Panc1 (cell line): Measurements from ENCODE around the gene JADE1. TPM values are rescaled to one million over a fixed set of nuclear protein-coding genes. Genes with fewer than 3 reads are reported as not detected.

ENCODE experiments used
- ATAC-seq: fragments of 200-7000 bp; cut with Tn5 transposase; 2 replicates; pipeline ENCODE4 v1.9.1; 2020; ENCODE audit warnings: mild to moderate bottlenecking, moderate library complexity
- BruUV-seq: library from RNA; stranded (reverse); fragments of 400-500 nt; replicated peaks from 2 replicates; lab custom pipeline; 2021; lab: Mats Ljungman, UMichigan
- CTCF ChIA-PET: fragments of 300-600 bp; sonication (Branson Sonifier 250); formaldehyde crosslinking; loops from one replicate; lab custom pipeline; 2022; ENCODE audit warnings: antibody characterized with exemption; lab: Charles Lee
- POLR2A ChIA-PET: fragments of 300-600 bp; sonication (Branson Sonifier 250); formaldehyde crosslinking; loops from one replicate; lab custom pipeline; 2022; ENCODE audit warnings: antibody characterized with exemption; lab: Charles Lee
- DNase-seq: peaks from one replicate; pipeline ENCODE4 v3.0.0-alpha.2; 2010; ENCODE audit warnings: low read depth, low spot score
- H3K27ac ChIP-seq: 2 replicates; pipeline ENCODE4 v1.5.1; 2011; ENCODE audit warnings: mild to moderate bottlenecking, low read length, inconsistent platforms
- H3K27me3 ChIP-seq: fragments of 200-500 bp; sonication (Bioruptor generic); 2 replicates; pipeline ENCODE4 v1.6.0; 2014; ENCODE audit warnings: low read length, inconsistent platforms; ENCODE audit not compliant: control insufficient read depth, insufficient read depth
- H3K36me3 ChIP-seq: fragments of 200-500 bp; sonication (Bioruptor generic); 2 replicates; pipeline ENCODE4 v1.5.1; 2014; ENCODE audit warnings: inconsistent platforms, mild to moderate bottlenecking, low read length, moderate library complexity; ENCODE audit not compliant: control insufficient read depth, insufficient read depth
- H3K4me1 ChIP-seq: 2 replicates; pipeline ENCODE4 v1.5.1; 2011; ENCODE audit warnings: inconsistent platforms, mild to moderate bottlenecking, low read length, moderate library complexity; ENCODE audit not compliant: control insufficient read depth, insufficient read depth
- H3K4me3 ChIP-seq, 2 experiments: 2 replicates each; pipeline ENCODE4 v1.5.1; 2011 to 2012; ENCODE audit warnings: low read depth in 2 of 2, low read length in 2 of 2, mild to moderate bottlenecking in 2 of 2, inconsistent platforms in 1 of 2, moderate library complexity in 1 of 2
- H3K9me3 ChIP-seq: fragments of 200-500 bp; sonication (Bioruptor generic); 2 replicates; pipeline ENCODE4 v1.5.1; 2014; ENCODE audit warnings: low read depth, mild to moderate bottlenecking, inconsistent platforms, low read length, moderate library complexity; ENCODE audit not compliant: control insufficient read depth, insufficient read depth
- POLR2AphosphoS5 ChIP-seq: IDR thresholded peaks from 2 replicates; pipeline ENCODE4 v1.6.1; 2012; ENCODE audit warnings: mild to moderate bottlenecking, low read depth, low read length, moderate library complexity
- REST ChIP-seq, 2 experiments: IDR thresholded peaks; 2 replicates each; pipeline ENCODE4 v1.6.1; 2011 to 2012; ENCODE audit warnings: low read depth in 2 of 2, control low read depth in 1 of 2, low read length in 1 of 2, mild to moderate bottlenecking in 1 of 2, moderate library complexity in 1 of 2; ENCODE audit not compliant: insufficient read depth in 1 of 2
- SIN3A ChIP-seq: IDR thresholded peaks from 2 replicates; pipeline ENCODE4 v1.6.1; 2012; ENCODE audit warnings: low read depth, mild to moderate bottlenecking, low read length, moderate library complexity, borderline replicate concordance; ENCODE audit not compliant: insufficient read depth
- TCF7L2 ChIP-seq: IDR thresholded peaks from 2 replicates; pipeline ENCODE4 v1.6.1; 2011; ENCODE audit warnings: mild to moderate bottlenecking, low read depth, low read length, inconsistent platforms
- in situ Hi-C: cut with HindIII; loops from 2 replicates; pipeline ENCODE4 v1.10.0; 2016; ENCODE audit warnings: low sequenced_read_pairs, low pct_unique_long_range_greater_than_20kb
- intact Hi-C: fragments of 100-400 bp; cut with micrococcal nuclease; formaldehyde crosslinking; loops from one replicate; pipeline ENCODE4 v1.10.0; 2022; ENCODE audit not compliant: unreplicated experiment
- total RNA-seq: library from RNA; stranded (reverse); gene quantifications from one replicate; pipeline ENCODE4 v1.2.1, GENCODE V29; 2021; ENCODE audit not compliant: unreplicated experiment
- TF ChIP-seq, protein P1 (sequence below): fragments of 450-650 bp; IDR thresholded peaks from 2 replicates; pipeline ENCODE4 v1.5.1; 2017; ENCODE audit warnings: mild to moderate bottlenecking

Gene JADE1
- total RNA-seq, 1 experiment from 2014 or later: 23.4 TPM

GRCh38 chr4:128855621-128856020, 46.1 kb downstream of the JADE1 start:
- in situ Hi-C loops (no loop called here), intact Hi-C loops (no loop called here)
- ChIA-PET POLR2A (no interaction called here), CTCF (no interaction called here)
- TF ChIP-seq TCF7L2 (no peak), SIN3A (no peak), POLR2AphosphoS5 (no peak), REST (IDR thresholded peaks at IDR 0.05; ENCODE audit: insufficient read depth in 1 of 2, low read depth in 2 of 2, low read length in 1 of 2) (no peak)
- TF ChIP-seq, protein P1, sequence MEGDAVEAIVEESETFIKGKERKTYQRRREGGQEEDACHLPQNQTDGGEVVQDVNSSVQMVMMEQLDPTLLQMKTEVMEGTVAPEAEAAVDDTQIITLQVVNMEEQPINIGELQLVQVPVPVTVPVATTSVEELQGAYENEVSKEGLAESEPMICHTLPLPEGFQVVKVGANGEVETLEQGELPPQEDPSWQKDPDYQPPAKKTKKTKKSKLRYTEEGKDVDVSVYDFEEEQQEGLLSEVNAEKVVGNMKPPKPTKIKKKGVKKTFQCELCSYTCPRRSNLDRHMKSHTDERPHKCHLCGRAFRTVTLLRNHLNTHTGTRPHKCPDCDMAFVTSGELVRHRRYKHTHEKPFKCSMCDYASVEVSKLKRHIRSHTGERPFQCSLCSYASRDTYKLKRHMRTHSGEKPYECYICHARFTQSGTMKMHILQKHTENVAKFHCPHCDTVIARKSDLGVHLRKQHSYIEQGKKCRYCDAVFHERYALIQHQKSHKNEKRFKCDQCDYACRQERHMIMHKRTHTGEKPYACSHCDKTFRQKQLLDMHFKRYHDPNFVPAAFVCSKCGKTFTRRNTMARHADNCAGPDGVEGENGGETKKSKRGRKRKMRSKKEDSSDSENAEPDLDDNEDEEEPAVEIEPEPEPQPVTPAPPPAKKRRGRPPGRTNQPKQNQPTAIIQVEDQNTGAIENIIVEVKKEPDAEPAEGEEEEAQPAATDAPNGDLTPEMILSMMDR: no peak
- no peaks in the 10 kb centered on the region for H3K27me3 ChIP-seq
- H3K36me3 ChIP-seq: peaks cover 10% of the 10 kb centered on the region; the same call in 1 of the 2 replicates
- ATAC-seq (no peak), DNase-seq (no peak)
- H3K9me3 ChIP-seq: no peaks in the 10 kb centered on the region
- H3K27ac ChIP-seq: no peak overlapping the region
- H3K4me1 ChIP-seq: no peaks in the 10 kb centered on the region
- BruUV-seq: no TSS peak
- no peak overlapping the region for H3K4me3 ChIP-seq

- intact Hi-C loops: no loop called here
- no peak overlapping the region for H3K4me3 ChIP-seq
- H3K4me1 ChIP-seq: no peaks in the 10 kb centered on the region
- H3K27me3 ChIP-seq: no peaks in the 10 kb centered on the region
- H3K9me3 ChIP-seq: no peaks in the 10 kb centered on the region
- CTCF ChIA-PET: no interaction called here
- DNase-seq: no peak
- TF ChIP-seq POLR2AphosphoS5 (no peak), SIN3A (no peak), REST (IDR thresholded peaks at IDR 0.05; ENCODE audit: insufficient read depth in 1 of 2, low read depth in 2 of 2, low read length in 1 of 2) (no peak), TCF7L2 (no peak)
- TF ChIP-seq, protein P1: no peak
- H3K27ac ChIP-seq: no peak overlapping the region
- H3K36me3 ChIP-seq: peaks cover 10% of the 10 kb centered on the region; the same call in 1 of the 2 replicates
- POLR2A ChIA-PET: no interaction called here
- no TSS peak for BruUV-seq
- in situ Hi-C loops: no loop called here
- no peak for ATAC-seq
Observed at GRCh38 chr4:128856246-128856645, 46.7 kb downstream of the JADE1 start.
